ENCODE data around the gene PRSS50. TPM values are rescaled to one million over a fixed set of nuclear protein-coding genes. Genes with fewer than 3 reads are reported as not detected.

PRSS50 gene
- total and polyA plus RNA-seq, 3 donors from 2014 or later: 0.92 to 6.2 (median 3.8) TPM

DNA sequence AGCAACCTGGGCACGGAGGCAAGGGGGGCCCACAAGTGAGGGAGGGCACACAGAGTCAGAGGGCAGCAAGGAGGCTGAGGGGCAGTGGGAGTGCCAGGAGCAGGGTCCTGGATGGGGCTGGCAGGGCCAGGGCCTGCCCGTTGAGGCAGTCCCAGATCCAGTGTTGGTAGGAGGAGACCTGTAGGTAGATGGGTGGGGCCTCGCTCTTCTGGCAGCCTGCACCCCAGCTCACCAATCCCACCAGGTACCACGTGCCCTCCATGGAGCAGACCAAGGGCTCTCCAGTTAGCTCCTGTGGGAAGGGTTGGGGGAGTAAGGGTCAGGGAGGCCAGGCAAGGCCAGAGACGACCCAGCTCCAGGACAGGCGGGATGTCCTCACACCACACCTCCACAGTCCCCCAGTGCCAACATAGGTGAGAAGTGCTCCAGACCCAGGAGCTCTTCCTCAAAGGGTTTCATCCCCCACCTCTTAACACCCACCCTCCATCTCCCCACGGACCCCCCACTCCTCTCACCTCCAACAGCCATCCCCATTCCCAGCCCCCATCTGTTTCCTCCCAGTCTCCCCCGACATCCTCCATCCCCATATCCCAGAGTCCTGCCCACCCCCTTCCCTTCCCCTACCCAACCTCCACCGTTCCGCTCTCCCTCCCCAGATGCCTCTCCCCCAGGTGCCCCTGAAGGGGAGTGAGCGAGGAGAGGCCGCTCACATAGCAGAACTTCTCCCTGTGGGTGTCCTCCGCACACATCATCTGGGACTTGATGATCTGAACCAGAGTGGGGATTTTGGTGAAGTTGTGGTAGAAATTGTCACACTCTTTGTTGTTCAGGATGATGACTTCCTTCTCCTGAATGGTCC lies 5.2 kb downstream of the PRSS50 start:
- H3K27ac ChIP-seq: no peak overlapping the region
- H3K4me3 ChIP-seq: no peak overlapping the region
- DNase-seq: no peak
- intact Hi-C loops (cut with DNase I; ENCODE audit: low total_unique reads): no loop called here
- no peaks in the 10 kb centered on the region for H3K9me3 ChIP-seq
- no peaks in the 10 kb centered on the region for H3K4me1 ChIP-seq
- no peaks in the 10 kb centered on the region for H3K27me3 ChIP-seq
- TF ChIP-seq, protein P1, sequence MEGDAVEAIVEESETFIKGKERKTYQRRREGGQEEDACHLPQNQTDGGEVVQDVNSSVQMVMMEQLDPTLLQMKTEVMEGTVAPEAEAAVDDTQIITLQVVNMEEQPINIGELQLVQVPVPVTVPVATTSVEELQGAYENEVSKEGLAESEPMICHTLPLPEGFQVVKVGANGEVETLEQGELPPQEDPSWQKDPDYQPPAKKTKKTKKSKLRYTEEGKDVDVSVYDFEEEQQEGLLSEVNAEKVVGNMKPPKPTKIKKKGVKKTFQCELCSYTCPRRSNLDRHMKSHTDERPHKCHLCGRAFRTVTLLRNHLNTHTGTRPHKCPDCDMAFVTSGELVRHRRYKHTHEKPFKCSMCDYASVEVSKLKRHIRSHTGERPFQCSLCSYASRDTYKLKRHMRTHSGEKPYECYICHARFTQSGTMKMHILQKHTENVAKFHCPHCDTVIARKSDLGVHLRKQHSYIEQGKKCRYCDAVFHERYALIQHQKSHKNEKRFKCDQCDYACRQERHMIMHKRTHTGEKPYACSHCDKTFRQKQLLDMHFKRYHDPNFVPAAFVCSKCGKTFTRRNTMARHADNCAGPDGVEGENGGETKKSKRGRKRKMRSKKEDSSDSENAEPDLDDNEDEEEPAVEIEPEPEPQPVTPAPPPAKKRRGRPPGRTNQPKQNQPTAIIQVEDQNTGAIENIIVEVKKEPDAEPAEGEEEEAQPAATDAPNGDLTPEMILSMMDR (IDR thresholded peaks at IDR 0.05): no peak
- no peak for TF ChIP-seq POLR2A (IDR thresholded peaks at IDR 0.05)
- no peaks in the 10 kb centered on the region for H3K36me3 ChIP-seq (ENCODE audit: low read depth, missing control alignments)
- 84 to 89% methylated on average over 10 to 13 of the region's 13 CpGs for WGBS, 2 donors

DNA sequence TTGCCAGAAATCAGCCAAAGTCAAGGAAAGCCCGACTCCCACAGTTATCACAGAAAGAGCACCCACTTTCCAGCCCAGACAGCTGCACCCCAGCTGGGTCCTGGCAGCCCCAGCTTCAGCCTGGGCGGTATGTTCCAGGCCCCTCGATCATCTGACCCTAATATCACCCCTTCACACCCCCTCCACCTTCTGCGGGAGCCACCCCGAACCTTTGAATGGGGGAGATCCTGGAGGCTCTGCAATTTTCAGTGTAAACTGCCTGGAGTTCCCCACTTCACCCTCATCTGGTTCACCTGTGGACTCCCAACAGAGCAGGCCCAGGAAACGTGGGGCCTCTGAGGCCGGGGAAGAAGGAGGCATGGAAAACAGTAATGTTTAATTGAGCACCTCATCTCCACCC lies 5.9 kb downstream of the PRSS50 start:
- no peak for DNase-seq
- Histone ChIP-seq H3K4me3 (no peak overlapping the region), H3K27ac (no peak overlapping the region), H3K9me3 (no peaks in the 10 kb centered on the region), H3K27me3 (no peaks in the 10 kb centered on the region), H3K36me3 (ENCODE audit: low read depth, missing control alignments) (no peaks in the 10 kb centered on the region), H3K4me1 (no peaks in the 10 kb centered on the region)
- TF ChIP-seq, protein P1 (IDR thresholded peaks at IDR 0.05): no peak
- no peak for TF ChIP-seq POLR2A (IDR thresholded peaks at IDR 0.05)
- WGBS, 2 donors: 81 to 87% methylated on average over 7 of the region's 7 CpGs
- intact Hi-C loops (cut with DNase I; ENCODE audit: low total_unique reads): no loop called here

GRCh38 chr3:46711305-46711704 lies 6.4 kb downstream of the PRSS50 start:
- H3K27ac ChIP-seq: no peak overlapping the region
- H3K4me3 ChIP-seq: no peak overlapping the region
- no peaks in the 10 kb centered on the region for H3K27me3 ChIP-seq
- no peaks in the 10 kb centered on the region for H3K9me3 ChIP-seq
- TF ChIP-seq, protein P1 (IDR thresholded peaks at IDR 0.05): no peak
- no peak for TF ChIP-seq POLR2A (IDR thresholded peaks at IDR 0.05)
- no peaks in the 10 kb centered on the region for H3K36me3 ChIP-seq (ENCODE audit: low read depth, missing control alignments)
- no peaks in the 10 kb centered on the region for H3K4me1 ChIP-seq
- 96 to 100% methylated on average over 2 of the region's 2 CpGs for WGBS, 2 donors
- no peak for DNase-seq
- intact Hi-C loops (cut with DNase I; ENCODE audit: low total_unique reads): no loop called here

- DNase-seq: no peak
- no peaks in the 10 kb centered on the region for H3K4me1 ChIP-seq
- intact Hi-C loops (cut with DNase I; ENCODE audit: low total_unique reads): no loop called here
- no peak overlapping the region for H3K4me3 ChIP-seq
- WGBS, 2 donors: 94 to 98% methylated on average over 6 of the region's 6 CpGs
- H3K27me3 ChIP-seq: no peaks in the 10 kb centered on the region
- no peak for TF ChIP-seq POLR2A (IDR thresholded peaks at IDR 0.05)
- TF ChIP-seq, protein P1 (IDR thresholded peaks at IDR 0.05): no peak
- H3K9me3 ChIP-seq: no peaks in the 10 kb centered on the region
- no peaks in the 10 kb centered on the region for H3K36me3 ChIP-seq (ENCODE audit: low read depth, missing control alignments)
- H3K27ac ChIP-seq: no peak overlapping the region
Measured at GRCh38 chr3:46710671-46711295, 6.9 kb downstream of the PRSS50 start.
